Bone marrow (tissue), 2 donors: ENCODE data around the gene ELOA.
"Not testable (repeated sequence)": the region's sequence is repeated elsewhere in the genome, so short reads cannot be mapped to it uniquely, and the experiment has no call there.

Source experiments
- DNase-seq, 2 donors: peaks; one replicate each; lab custom pipeline; 2025; lab: John Stamatoyannopoulos, UW

Gene ELOA

GRCh38 chr1:23800400-23801337 is 57.4 kb downstream of the ELOA start, which contains the start of gene GALE:
Gene GALE, minus strand, starts transcription at chr1:23800754. Its CDS starts 1,747 bp downstream, at chr1:23799007.
- DNase-seq: peak; percentile 86 to 90

GRCh38 chr1:23801338-23801748 is 58.1 kb downstream of the ELOA start:
- DNase-seq: no peak

DNA sequence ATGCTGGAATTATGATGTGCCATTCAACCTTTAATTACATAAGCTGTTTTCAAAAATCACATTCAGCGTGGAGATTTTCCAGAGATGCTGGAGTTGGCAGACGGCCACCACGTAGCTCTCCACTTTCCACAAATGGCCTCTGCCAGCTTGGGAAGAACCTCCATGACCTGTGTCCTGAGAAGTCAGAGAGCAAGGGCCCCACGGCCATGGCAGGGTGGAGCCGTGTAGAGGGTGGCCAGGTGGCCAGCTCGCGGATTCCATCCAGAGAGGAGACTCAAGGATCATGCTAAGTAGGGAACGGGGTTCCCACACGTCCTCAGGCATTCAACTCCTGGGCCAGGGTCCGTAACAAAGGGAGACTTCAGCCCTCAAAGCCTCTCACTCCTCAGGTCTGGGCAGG is 58.6 kb downstream of the ELOA start:
- no peak for DNase-seq

- DNase-seq: not testable (repeated sequence)
These were observed 59.6 kb downstream of the ELOA start for GRCh38 chr1:23802809-23803342.

DNA sequence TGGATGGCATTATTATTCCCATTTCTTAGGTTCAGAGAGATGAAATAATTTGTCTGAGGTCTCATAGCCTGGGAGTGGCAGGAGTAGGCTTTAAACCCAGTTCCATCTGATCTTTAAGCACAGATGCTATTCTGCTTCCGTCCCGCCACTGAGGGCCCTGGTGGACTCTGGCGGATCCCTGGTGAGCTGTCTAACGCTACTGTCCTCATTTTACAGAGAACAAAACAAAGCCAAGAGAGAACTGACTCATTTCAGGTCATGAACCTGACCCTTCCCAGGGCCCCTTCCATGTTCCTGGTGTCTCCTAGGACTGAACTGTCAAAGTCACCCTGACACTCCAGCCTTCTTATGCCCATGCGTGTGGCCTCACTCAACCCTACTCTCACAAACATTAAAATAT is 60.4 kb downstream of the ELOA start:
- DNase-seq: no peak

GRCh38 chr1:23804183-23804835 is 61.0 kb downstream of the ELOA start:
- DNase-seq: peak in 1 of 2 donors; percentile 53

GRCh38 chr1:23805025-23805424 is 61.8 kb downstream of the ELOA start:
- DNase-seq: no peak

- no peak for DNase-seq
These were observed 63.0 kb downstream of the ELOA start for GRCh38 chr1:23806280-23806679.

DNA sequence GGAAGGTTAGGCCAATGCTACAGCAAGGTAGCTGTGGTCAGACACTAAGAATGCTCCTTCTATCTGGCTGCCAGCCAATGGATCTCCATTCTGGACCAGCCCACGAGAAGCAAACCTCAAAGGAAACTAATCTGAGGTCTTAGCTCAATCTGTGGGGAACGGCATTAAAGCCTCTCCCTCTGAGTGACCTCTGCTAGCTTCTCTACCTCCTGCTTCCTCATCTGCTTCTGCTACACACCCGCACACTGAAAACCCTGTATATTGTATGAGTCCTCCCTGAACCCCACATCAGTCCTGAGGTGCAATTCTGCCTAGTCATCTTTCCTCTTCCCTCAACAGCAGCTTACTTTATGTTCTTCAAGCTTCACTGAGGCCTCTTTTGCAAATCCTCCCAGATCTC is 64.2 kb downstream of the ELOA start:
- peak in 1 of 2 donors; percentile 92 for DNase-seq

GRCh38 chr1:23809751-23810171 is 66.5 kb downstream of the ELOA start:
- peak; percentile 30 to 86 for DNase-seq

- peak; percentile 15 to 92 for DNase-seq
These were observed 67.7 kb downstream of the ELOA start for GRCh38 chr1:23810818-23811540.
